ENCODE data around the gene NCOA3.
"Not testable (repeated sequence)": the region's sequence is repeated elsewhere in the genome, so short reads cannot be mapped to it uniquely, and the experiment has no call there.

DNA sequence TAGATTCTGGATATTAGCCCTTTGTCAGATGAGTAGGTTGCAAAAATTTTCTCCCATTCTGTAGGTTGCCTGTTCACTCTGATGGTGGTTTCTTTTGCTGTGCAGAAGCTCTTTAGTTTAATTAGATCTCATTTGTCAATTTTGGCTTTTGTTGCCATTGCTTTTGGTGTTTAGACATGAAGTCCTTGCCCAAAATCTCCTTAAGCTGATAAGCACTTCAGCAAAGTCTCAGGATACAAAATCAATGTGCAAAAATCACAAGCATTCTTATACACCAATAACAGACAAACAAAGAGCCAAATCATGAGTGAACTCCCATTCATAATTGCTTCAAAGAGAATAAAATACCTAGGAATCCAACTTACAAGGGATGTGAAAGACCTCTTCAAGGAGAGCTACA lies 52.6 kb downstream of the NCOA3 start:
- TF ChIP-seq, protein P1, sequence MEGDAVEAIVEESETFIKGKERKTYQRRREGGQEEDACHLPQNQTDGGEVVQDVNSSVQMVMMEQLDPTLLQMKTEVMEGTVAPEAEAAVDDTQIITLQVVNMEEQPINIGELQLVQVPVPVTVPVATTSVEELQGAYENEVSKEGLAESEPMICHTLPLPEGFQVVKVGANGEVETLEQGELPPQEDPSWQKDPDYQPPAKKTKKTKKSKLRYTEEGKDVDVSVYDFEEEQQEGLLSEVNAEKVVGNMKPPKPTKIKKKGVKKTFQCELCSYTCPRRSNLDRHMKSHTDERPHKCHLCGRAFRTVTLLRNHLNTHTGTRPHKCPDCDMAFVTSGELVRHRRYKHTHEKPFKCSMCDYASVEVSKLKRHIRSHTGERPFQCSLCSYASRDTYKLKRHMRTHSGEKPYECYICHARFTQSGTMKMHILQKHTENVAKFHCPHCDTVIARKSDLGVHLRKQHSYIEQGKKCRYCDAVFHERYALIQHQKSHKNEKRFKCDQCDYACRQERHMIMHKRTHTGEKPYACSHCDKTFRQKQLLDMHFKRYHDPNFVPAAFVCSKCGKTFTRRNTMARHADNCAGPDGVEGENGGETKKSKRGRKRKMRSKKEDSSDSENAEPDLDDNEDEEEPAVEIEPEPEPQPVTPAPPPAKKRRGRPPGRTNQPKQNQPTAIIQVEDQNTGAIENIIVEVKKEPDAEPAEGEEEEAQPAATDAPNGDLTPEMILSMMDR (IDR thresholded peaks at IDR 0.05), result not testable (repeated sequence)
- not testable (repeated sequence) for TF ChIP-seq POLR2A (IDR thresholded peaks at IDR 0.05)
